ENCODE results near the gene SYVN1. TPM values are rescaled to one million over a fixed set of nuclear protein-coding genes. Genes with fewer than 3 reads are reported as not detected.
"Not testable (repeated sequence)": the region's sequence is repeated elsewhere in the genome, so short reads cannot be mapped to it uniquely, and the experiment has no call there.

SYVN1 gene
- total and polyA plus RNA-seq, 10 donors, result 35.1 to 152 (median 98.6) TPM

DNA sequence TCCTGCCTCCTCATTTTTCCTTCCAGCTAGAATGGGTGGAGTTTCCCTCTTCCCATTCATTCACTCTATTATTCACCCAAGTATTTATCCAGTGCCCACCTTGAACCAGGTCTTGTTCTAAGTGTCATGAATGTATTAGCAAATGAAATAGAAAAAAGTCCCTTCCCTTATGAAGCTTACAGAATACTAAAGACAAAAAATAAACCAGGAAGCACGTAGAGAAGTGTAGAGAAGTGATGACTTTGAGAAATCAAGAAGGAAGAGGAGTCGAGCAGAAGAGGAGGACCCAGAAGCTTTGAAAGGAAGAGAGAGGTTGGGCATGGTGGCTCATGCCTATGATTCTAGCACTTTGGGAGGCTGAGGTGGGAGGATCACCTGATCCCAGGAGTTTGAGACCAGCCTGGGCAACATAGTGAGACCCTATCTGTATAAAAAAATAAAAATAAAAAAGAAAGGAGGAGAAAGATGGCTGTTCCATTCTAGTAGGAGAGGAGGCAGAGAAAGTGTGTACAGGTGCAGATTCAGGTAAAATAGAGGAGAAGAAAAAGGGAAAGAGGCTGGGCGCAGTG is 17.1 kb upstream of the SYVN1 start:
- Histone ChIP-seq H3K36me3 (no peaks in the 10 kb centered on the region), H3K27me3 (replicated peaks in 1 of 7) (no peaks in the 10 kb centered on the region), H3K4me1 (peaks cover 0 to 38% (median 17%) of the 10 kb centered on the region in 6 donors), H3K9me3 (peaks cover 0 to 8% (median 0%) of the 10 kb centered on the region in 8 donors), H3K4me3 (no peak overlapping the region), H3K27ac (peak overlapping the region in 6 of 8 donors; percentile 38 to 76 (median 64))
- WGBS, 5 donors, result 47 to 61% (median 57%) methylated on average over 3 of the region's 3 CpGs
- DNase-seq, result no peak
- TF ChIP-seq POLR2AphosphoS5 (IDR thresholded peaks at IDR 0.05), result no peak
- TF ChIP-seq POLR2A (IDR thresholded peaks at IDR 0.05), result no peak
- TF ChIP-seq, protein P1, sequence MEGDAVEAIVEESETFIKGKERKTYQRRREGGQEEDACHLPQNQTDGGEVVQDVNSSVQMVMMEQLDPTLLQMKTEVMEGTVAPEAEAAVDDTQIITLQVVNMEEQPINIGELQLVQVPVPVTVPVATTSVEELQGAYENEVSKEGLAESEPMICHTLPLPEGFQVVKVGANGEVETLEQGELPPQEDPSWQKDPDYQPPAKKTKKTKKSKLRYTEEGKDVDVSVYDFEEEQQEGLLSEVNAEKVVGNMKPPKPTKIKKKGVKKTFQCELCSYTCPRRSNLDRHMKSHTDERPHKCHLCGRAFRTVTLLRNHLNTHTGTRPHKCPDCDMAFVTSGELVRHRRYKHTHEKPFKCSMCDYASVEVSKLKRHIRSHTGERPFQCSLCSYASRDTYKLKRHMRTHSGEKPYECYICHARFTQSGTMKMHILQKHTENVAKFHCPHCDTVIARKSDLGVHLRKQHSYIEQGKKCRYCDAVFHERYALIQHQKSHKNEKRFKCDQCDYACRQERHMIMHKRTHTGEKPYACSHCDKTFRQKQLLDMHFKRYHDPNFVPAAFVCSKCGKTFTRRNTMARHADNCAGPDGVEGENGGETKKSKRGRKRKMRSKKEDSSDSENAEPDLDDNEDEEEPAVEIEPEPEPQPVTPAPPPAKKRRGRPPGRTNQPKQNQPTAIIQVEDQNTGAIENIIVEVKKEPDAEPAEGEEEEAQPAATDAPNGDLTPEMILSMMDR (IDR thresholded peaks at IDR 0.05 in 8 of 11, conservative IDR thresholded peaks at IDR 0.05 in 3 of 11), result no peak
- intact Hi-C loops (cut with DNase I; ENCODE audit: low total_unique reads), result no loop called here

DNA sequence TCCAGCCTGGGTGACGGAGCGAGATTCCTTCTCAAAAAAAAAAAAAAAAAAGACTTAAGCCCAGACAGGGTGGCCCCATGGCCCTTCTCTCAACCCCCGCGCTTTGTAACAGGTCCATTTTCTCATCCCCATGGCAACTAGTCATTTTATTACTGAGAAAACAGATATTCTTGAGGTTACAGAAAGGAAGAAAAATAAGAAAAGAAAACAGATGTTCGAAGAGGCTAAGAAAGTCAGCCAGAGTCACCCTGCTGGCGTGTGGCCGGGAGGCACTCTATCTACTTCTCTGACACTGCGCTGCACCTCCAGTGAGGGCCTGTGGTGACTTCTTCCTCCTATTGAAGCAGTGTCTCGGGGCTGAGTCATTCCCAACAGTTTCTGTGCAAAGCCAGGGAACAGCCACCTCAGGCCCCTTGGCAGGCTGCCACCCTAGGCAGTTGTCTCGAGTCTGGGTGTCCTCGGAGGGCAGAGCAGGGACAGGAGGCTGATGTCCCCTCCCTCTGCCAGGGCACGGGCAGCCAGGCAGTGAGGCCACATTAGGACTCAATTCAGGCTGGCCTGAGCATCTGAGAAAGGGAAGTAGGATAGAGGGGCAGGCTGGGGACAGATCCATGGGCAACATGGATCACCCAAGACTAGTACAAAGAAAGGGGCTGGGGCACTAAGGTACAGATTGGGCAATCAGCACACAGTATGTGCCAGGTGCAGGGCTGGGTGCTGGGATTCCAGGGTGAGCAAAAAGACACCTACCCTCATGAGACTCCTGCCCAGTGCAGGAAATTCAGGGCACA is 16.4 kb upstream of the SYVN1 start:
- 19 to 39% (median 29%) methylated on average over 9 to 12 of the region's 12 CpGs for WGBS, 5 donors
- peaks cover 0 to 45% (median 17%) of the 10 kb centered on the region in 6 donors for H3K4me1 ChIP-seq
- TF ChIP-seq POLR2AphosphoS5 (IDR thresholded peaks at IDR 0.05) (peak; percentile 35 to 58 (median 40)), POLR2A (IDR thresholded peaks at IDR 0.05) (no peak)
- TF ChIP-seq, protein P1 (IDR thresholded peaks at IDR 0.05 in 8 of 11, conservative IDR thresholded peaks at IDR 0.05 in 3 of 11), result peak in 1 of 11 experiments; percentile 13
- peak overlapping the region in 7 of 8 donors; percentile 17 to 76 (median 58) for H3K27ac ChIP-seq
- intact Hi-C loops (cut with DNase I; ENCODE audit: low total_unique reads), result no loop called here
- H3K27me3 ChIP-seq (replicated peaks in 1 of 7), result no peaks in the 10 kb centered on the region
- peaks cover 0 to 8% (median 0%) of the 10 kb centered on the region in 8 donors for H3K9me3 ChIP-seq
- H3K4me3 ChIP-seq, result no peak overlapping the region
- DNase-seq, result peak; percentile 82
- H3K36me3 ChIP-seq, result no peaks in the 10 kb centered on the region

DNA sequence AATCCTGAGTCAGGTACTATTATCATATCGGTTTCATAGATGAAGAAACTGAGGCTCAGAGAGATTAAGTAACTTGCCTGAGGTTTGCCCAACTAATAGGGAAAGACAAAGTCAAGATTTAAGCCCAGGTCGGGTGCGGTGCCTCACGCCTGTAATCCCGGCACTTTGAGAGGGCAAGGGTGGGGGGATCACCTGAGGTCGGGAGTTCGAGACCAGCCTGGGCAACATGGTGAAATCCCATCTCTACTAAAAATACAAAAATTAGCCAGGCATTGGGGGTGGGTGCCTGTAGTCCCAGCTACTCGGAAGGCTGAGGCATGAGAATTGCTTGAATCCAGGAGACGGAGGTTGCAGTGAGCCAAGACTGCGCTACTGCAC is 15.8 kb upstream of the SYVN1 start:
- Histone ChIP-seq H3K4me1 (peaks cover 0 to 47% (median 17%) of the 10 kb centered on the region in 6 donors), H3K27ac (peak overlapping the region in 7 of 8 donors; percentile 17 to 76 (median 58))
- DNase-seq; H3K9me3 ChIP-seq; H3K27me3 ChIP-seq (replicated peaks in 1 of 7); intact Hi-C loops (cut with DNase I; ENCODE audit: low total_unique reads); H3K36me3 ChIP-seq; H3K4me3 ChIP-seq: not testable (repeated sequence)
- 67 to 79% (median 76%) methylated on average over 10 of the region's 10 CpGs for WGBS, 5 donors

DNA sequence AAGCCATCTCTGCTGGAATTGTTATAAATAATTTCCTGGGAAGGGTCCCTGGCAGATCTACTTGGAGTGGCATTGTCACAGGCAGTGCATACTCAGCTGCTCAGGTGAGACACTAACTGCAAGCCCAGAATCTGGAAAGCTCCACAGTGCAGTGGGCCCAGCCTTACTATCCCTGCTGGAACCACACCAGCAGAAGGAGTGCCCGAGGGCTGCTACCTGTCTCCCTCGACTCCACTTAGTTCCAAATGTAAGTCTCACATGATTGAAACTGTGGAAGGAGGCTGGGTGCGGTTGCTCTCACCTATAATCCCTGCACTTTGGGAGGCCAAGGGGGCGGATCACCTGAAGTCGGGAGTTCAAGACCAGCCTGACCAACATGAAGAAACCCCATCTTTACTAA is 14.3 kb upstream of the SYVN1 start:
- 76 to 92% (median 87%) methylated on average over 5 of the region's 5 CpGs for WGBS, 5 donors
- Histone ChIP-seq H3K4me3 (no peak overlapping the region), H3K36me3 (no peaks in the 10 kb centered on the region), H3K4me1 (peaks cover 0 to 47% (median 17%) of the 10 kb centered on the region in 6 donors), H3K9me3 (peaks cover 0 to 8% (median 0%) of the 10 kb centered on the region in 8 donors), H3K27ac (no peak overlapping the region), H3K27me3 (replicated peaks in 1 of 7) (no peaks in the 10 kb centered on the region)
- no peak for TF ChIP-seq POLR2AphosphoS5 (IDR thresholded peaks at IDR 0.05)
- TF ChIP-seq, protein P1 (IDR thresholded peaks at IDR 0.05 in 8 of 11, conservative IDR thresholded peaks at IDR 0.05 in 3 of 11), result no peak
- TF ChIP-seq POLR2A (IDR thresholded peaks at IDR 0.05), result no peak
- intact Hi-C loops (cut with DNase I; ENCODE audit: low total_unique reads), result no loop called here
- DNase-seq, result peak; percentile 39
